ENCODE data around the gene SNTB2.

The SNTB2 gene

DNA sequence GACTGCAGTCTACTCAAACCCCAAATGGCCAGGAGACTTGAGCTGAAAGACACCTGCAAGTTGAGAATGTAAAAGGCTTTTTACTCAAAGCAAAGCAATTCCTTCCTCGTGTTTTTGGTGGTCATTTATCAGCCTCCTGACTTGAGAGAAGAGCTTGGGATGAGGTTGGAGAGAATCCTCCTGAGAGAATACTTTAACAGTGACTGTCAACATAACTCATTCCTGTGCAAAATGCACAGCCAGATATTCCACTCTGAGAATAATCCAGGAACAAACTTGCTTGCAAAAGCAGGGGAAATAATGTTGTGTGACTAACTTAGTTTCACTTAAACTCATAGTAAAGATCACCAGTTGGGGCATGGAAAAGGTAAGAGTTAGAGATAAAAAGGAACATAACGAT is 53.4 kb downstream of the SNTB2 start:
- no peak overlapping the region for H3K9ac ChIP-seq (ENCODE audit: low read length)
- no peak overlapping the region for H3K4me3 ChIP-seq (ENCODE audit: low read depth, low read length)
- no peaks in the 10 kb centered on the region for H3K79me1 ChIP-seq (ENCODE audit: low read length)
- no peak overlapping the region for H2BK5ac ChIP-seq (ENCODE audit: low read depth, low read length, poor library complexity)
- no peak overlapping the region for H3K14ac ChIP-seq (ENCODE audit: low read length)
- no peaks in the 10 kb centered on the region for H3K9me3 ChIP-seq (ENCODE audit: insufficient read depth, low read depth, low read length)
- no peak overlapping the region for H4K8ac ChIP-seq (ENCODE audit: low read depth, low read length)
- H3K27ac ChIP-seq (ENCODE audit: low read depth, low read length), result no peak overlapping the region
- H3K4ac ChIP-seq (ENCODE audit: low read depth, low read length), result no peak overlapping the region
- no peaks in the 10 kb centered on the region for H3K27me3 ChIP-seq (ENCODE audit: insufficient read depth, low read length)
- H3K18ac ChIP-seq (ENCODE audit: low read length), result no peak overlapping the region
- H3K4me1 ChIP-seq (ENCODE audit: control insufficient read depth in 1 of 2, insufficient read depth in 2 of 2, low read length in 2 of 2), result no peaks in the 10 kb centered on the region
- H3K23ac ChIP-seq (ENCODE audit: low read length), result no peak overlapping the region
- H4K12ac ChIP-seq (ENCODE audit: low read depth, low read length), result no peak overlapping the region
- no peak overlapping the region for H4K91ac ChIP-seq (ENCODE audit: low read depth, low read length)
- DNase-seq, result no peak
- H2AK5ac ChIP-seq (ENCODE audit: low read length), result no peak overlapping the region
- no peak overlapping the region for H2BK12ac ChIP-seq (ENCODE audit: low read length)
- H2AFZ ChIP-seq (ENCODE audit: insufficient read depth, low read length, poor library complexity), result no peak overlapping the region
- 100% methylated on average over 1 of the region's 2 CpGs for WGBS (ENCODE audit: extremely low coverage, insufficient coverage, insufficient read length)
- no peak overlapping the region for H3K4me2 ChIP-seq (ENCODE audit: low read length)
- no peaks in the 10 kb centered on the region for H3K79me2 ChIP-seq (ENCODE audit: control insufficient read depth, insufficient read depth, low read length, poor library complexity)
- H3K36me3 ChIP-seq (ENCODE audit: control insufficient read depth in 1 of 2, insufficient read depth in 2 of 2, low read length in 2 of 2), result no peaks in the 10 kb centered on the region
- H2BK120ac ChIP-seq (ENCODE audit: insufficient read depth, low read length, poor library complexity), result no peak overlapping the region

GRCh38 chr16:69241926-69242325 is 55.0 kb downstream of the SNTB2 start:
- Histone ChIP-seq H3K79me1 (ENCODE audit: low read length) (no peaks in the 10 kb centered on the region), H3K4ac (ENCODE audit: low read depth, low read length) (no peak overlapping the region), H3K79me2 (ENCODE audit: control insufficient read depth, insufficient read depth, low read length, poor library complexity) (no peaks in the 10 kb centered on the region), H2AK5ac (ENCODE audit: low read length) (no peak overlapping the region), H2BK120ac (ENCODE audit: insufficient read depth, low read length, poor library complexity) (no peak overlapping the region), H3K9ac (ENCODE audit: low read length) (no peak overlapping the region), H2AFZ (ENCODE audit: insufficient read depth, low read length, poor library complexity) (no peak overlapping the region), H3K27ac (ENCODE audit: low read depth, low read length) (no peak overlapping the region), H2BK12ac (ENCODE audit: low read length) (no peak overlapping the region), H3K27me3 (ENCODE audit: insufficient read depth, low read length) (no peaks in the 10 kb centered on the region), H3K4me1 (ENCODE audit: control insufficient read depth in 1 of 2, insufficient read depth in 2 of 2, low read length in 2 of 2) (no peaks in the 10 kb centered on the region), H3K4me3 (ENCODE audit: low read depth, low read length) (no peak overlapping the region), H3K9me3 (ENCODE audit: insufficient read depth, low read depth, low read length) (no peaks in the 10 kb centered on the region), H4K91ac (ENCODE audit: low read depth, low read length) (no peak overlapping the region), H3K18ac (ENCODE audit: low read length) (no peak overlapping the region), H3K36me3 (ENCODE audit: control insufficient read depth in 1 of 2, insufficient read depth in 2 of 2, low read length in 2 of 2) (peaks cover 2 to 3% of the 10 kb centered on the region in 2 experiments), H3K4me2 (ENCODE audit: low read length) (no peak overlapping the region), H4K12ac (ENCODE audit: low read depth, low read length) (no peak overlapping the region), H3K14ac (ENCODE audit: low read length) (no peak overlapping the region), H2BK5ac (ENCODE audit: low read depth, low read length, poor library complexity) (no peak overlapping the region), H3K23ac (ENCODE audit: low read length) (no peak overlapping the region), H4K8ac (ENCODE audit: low read depth, low read length) (no peak overlapping the region)
- no CpG with 5 or more reads among the region's 4 CpGs for WGBS (ENCODE audit: extremely low coverage, insufficient coverage, insufficient read length)
- no peak for DNase-seq

DNA sequence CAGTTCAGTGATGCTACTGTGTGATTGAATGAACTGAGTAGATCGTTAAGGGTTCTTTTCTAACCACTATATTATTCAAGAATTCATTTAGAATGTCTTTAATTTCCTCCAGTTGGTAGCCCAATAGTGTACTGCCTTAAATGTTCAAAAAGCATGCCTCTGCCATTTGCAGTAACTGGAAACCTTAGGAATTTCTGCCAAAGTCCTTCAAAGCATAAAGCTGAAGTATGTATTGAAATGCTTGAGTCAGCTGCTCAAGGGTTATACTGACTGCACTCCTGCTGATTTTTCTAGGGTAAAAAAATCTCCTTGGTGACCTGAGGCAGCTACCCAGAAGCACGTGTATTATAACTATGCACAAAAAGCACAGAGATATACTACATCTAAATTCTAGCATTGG is 56.5 kb downstream of the SNTB2 start:
- Histone ChIP-seq H3K79me2 (ENCODE audit: control insufficient read depth, insufficient read depth, low read length, poor library complexity) (no peaks in the 10 kb centered on the region), H3K4ac (ENCODE audit: low read depth, low read length) (no peak overlapping the region), H4K12ac (ENCODE audit: low read depth, low read length) (no peak overlapping the region), H3K4me1 (ENCODE audit: control insufficient read depth in 1 of 2, insufficient read depth in 2 of 2, low read length in 2 of 2) (no peaks in the 10 kb centered on the region), H3K9me3 (ENCODE audit: insufficient read depth, low read depth, low read length) (no peaks in the 10 kb centered on the region), H2BK120ac (ENCODE audit: insufficient read depth, low read length, poor library complexity) (no peak overlapping the region), H2AFZ (ENCODE audit: insufficient read depth, low read length, poor library complexity) (no peak overlapping the region), H2BK12ac (ENCODE audit: low read length) (no peak overlapping the region), H3K23ac (ENCODE audit: low read length) (no peak overlapping the region), H3K79me1 (ENCODE audit: low read length) (no peaks in the 10 kb centered on the region), H2AK5ac (ENCODE audit: low read length) (no peak overlapping the region), H3K9ac (ENCODE audit: low read length) (no peak overlapping the region), H3K36me3 (ENCODE audit: control insufficient read depth in 1 of 2, insufficient read depth in 2 of 2, low read length in 2 of 2) (peaks cover 4 to 6% of the 10 kb centered on the region in 2 experiments), H3K4me3 (ENCODE audit: low read depth, low read length) (no peak overlapping the region), H3K18ac (ENCODE audit: low read length) (no peak overlapping the region), H3K27me3 (ENCODE audit: insufficient read depth, low read length) (no peaks in the 10 kb centered on the region), H3K27ac (ENCODE audit: low read depth, low read length) (no peak overlapping the region), H3K14ac (ENCODE audit: low read length) (no peak overlapping the region), H3K4me2 (ENCODE audit: low read length) (no peak overlapping the region), H2BK5ac (ENCODE audit: low read depth, low read length, poor library complexity) (no peak overlapping the region), H4K8ac (ENCODE audit: low read depth, low read length) (no peak overlapping the region), H4K91ac (ENCODE audit: low read depth, low read length) (no peak overlapping the region)
- no CpG with 5 or more reads among the region's 2 CpGs for WGBS (ENCODE audit: extremely low coverage, insufficient coverage, insufficient read length)
- DNase-seq, result no peak

DNA sequence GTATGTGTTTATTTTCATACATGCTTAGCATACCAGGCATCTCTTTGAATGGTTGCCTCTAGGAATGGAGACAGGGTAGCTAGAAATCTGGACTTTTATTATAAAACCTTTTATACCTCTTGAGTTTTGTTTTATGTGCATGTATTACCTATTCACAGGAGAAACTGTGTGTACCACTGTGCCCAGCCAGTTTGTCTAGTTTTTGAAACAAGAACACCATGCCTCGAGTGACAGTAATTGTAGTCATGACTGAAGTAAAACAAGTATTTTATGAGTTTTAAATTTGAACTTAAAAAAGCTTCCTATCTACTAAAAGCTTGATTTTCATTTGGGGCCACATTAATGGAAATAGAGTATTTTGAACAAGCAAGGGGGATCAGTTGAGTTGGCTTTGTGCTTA is 57.4 kb downstream of the SNTB2 start:
- Histone ChIP-seq H4K8ac (ENCODE audit: low read depth, low read length) (no peak overlapping the region), H3K4me2 (ENCODE audit: low read length) (no peak overlapping the region), H2BK120ac (ENCODE audit: insufficient read depth, low read length, poor library complexity) (no peak overlapping the region), H2AK5ac (ENCODE audit: low read length) (no peak overlapping the region), H3K9me3 (ENCODE audit: insufficient read depth, low read depth, low read length) (no peaks in the 10 kb centered on the region), H3K14ac (ENCODE audit: low read length) (no peak overlapping the region), H3K27ac (ENCODE audit: low read depth, low read length) (no peak overlapping the region), H3K23ac (ENCODE audit: low read length) (no peak overlapping the region), H2AFZ (ENCODE audit: insufficient read depth, low read length, poor library complexity) (no peak overlapping the region), H3K4me3 (ENCODE audit: low read depth, low read length) (no peak overlapping the region), H2BK12ac (ENCODE audit: low read length) (no peak overlapping the region), H3K36me3 (ENCODE audit: control insufficient read depth in 1 of 2, insufficient read depth in 2 of 2, low read length in 2 of 2) (peaks cover 4 to 6% of the 10 kb centered on the region in 2 experiments), H3K9ac (ENCODE audit: low read length) (no peak overlapping the region), H3K4ac (ENCODE audit: low read depth, low read length) (no peak overlapping the region), H3K18ac (ENCODE audit: low read length) (no peak overlapping the region), H3K79me1 (ENCODE audit: low read length) (no peaks in the 10 kb centered on the region), H3K4me1 (ENCODE audit: control insufficient read depth in 1 of 2, insufficient read depth in 2 of 2, low read length in 2 of 2) (no peaks in the 10 kb centered on the region), H3K79me2 (ENCODE audit: control insufficient read depth, insufficient read depth, low read length, poor library complexity) (no peaks in the 10 kb centered on the region), H2BK5ac (ENCODE audit: low read depth, low read length, poor library complexity) (no peak overlapping the region), H4K91ac (ENCODE audit: low read depth, low read length) (no peak overlapping the region), H3K27me3 (ENCODE audit: insufficient read depth, low read length) (no peaks in the 10 kb centered on the region), H4K12ac (ENCODE audit: low read depth, low read length) (no peak overlapping the region)
- DNase-seq, result peak in 1 of 2 donors; percentile 22
- no CpG with 5 or more reads among the region's 1 CpG for WGBS (ENCODE audit: extremely low coverage, insufficient coverage, insufficient read length)
